Tibial nerve (tissue), 4 donors: Measurements from ENCODE around the gene TAS2R1. TPM values are rescaled to one million over a fixed set of nuclear protein-coding genes. Genes with fewer than 3 reads are reported as not detected.

Experiments used
- DNase-seq, 2 donors: peaks; one replicate each; pipeline ENCODE4 v3.0.0-alpha.2; 2019; ENCODE audit warnings: low spot score in 2 of 2
- H3K27ac ChIP-seq, 4 donors: fragments of 200-600 bp; sonication (generic) in 3 of 4; one replicate each; pipeline ENCODE4 v1.5.1; 2017 to 2019; ENCODE audit warnings: mild to moderate bottlenecking in 1 of 4
- H3K27me3 ChIP-seq, 2 donors: fragments of 200-600 bp; sonication (generic) in 1 of 2; one replicate each; pipeline versions ENCODE4 v1.5.1 to v1.6.0; 2017 to 2019
- H3K36me3 ChIP-seq, 3 donors: fragments of 200-600 bp; sonication (generic); one replicate each; pipeline ENCODE4 v1.5.1; 2018 to 2019
- H3K4me1 ChIP-seq, 4 donors: fragments of 200-600 bp; sonication (generic) in 3 of 4; one replicate each; pipeline ENCODE4 v1.5.1; 2017 to 2019
- H3K4me3 ChIP-seq, 4 donors: fragments of 200-600 bp; sonication (generic) in 3 of 4; one replicate each; pipeline ENCODE4 v1.5.1; 2017 to 2019; ENCODE audit warnings: mild to moderate bottlenecking in 1 of 4, moderate library complexity in 1 of 4
- H3K9me3 ChIP-seq, 4 donors: fragments of 200-600 bp; sonication (generic) in 3 of 4; one replicate each; pipeline ENCODE4 v1.5.1; 2017 to 2019
- CTCF ChIP-seq, 5 experiments: fragments of 200-600 bp in 3 of 5; fragments of 450-650 bp in 2 of 5; sonication (generic) in 3 of 5; IDR thresholded peaks; one replicate each; pipeline ENCODE4 v1.5.1; 2016 to 2019; ENCODE audit warnings: antibody characterized with exemption in 5 of 5, mild to moderate bottlenecking in 3 of 5, moderate library complexity in 2 of 5
- EP300 ChIP-seq, 2 donors: sonication (generic); formaldehyde crosslinking; IDR thresholded peaks; one replicate each; pipeline ENCODE4 v1.6.1; 2017; ENCODE audit warnings: antibody characterized with exemption in 2 of 2, mild to moderate bottlenecking in 1 of 2
- POLR2A ChIP-seq, 2 donors: fragments of 450-650 bp; IDR thresholded peaks; one replicate each; pipeline ENCODE4 v1.6.1; 2017; ENCODE audit warnings: antibody characterized with exemption in 2 of 2, mild to moderate bottlenecking in 2 of 2, moderate library complexity in 2 of 2
- WGBS, 2 donors: methylation state at CpG; one replicate each; pipeline ENCODE4 v1.1.5; 2018; 5-methylcytosine and 5-hydroxymethylcytosine counted together
- total RNA-seq, 4 donors: library from RNA; depleted of rRNA; stranded (reverse); fragments of >200 nt; gene quantifications; one replicate each; pipeline ENCODE4 v1.1.0, GENCODE V29; 2016

Gene TAS2R1, protein sequence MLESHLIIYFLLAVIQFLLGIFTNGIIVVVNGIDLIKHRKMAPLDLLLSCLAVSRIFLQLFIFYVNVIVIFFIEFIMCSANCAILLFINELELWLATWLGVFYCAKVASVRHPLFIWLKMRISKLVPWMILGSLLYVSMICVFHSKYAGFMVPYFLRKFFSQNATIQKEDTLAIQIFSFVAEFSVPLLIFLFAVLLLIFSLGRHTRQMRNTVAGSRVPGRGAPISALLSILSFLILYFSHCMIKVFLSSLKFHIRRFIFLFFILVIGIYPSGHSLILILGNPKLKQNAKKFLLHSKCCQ
- total RNA-seq: not detected

- peaks cover 0 to 14% (median 3%) of the 10 kb centered on the region in 4 donors for H3K9me3 ChIP-seq
- H3K4me3 ChIP-seq: no peak within 1 kb of the TSS
- no peak for TF ChIP-seq POLR2A (IDR thresholded peaks at IDR 0.05)
- no peak for TF ChIP-seq EP300 (IDR thresholded peaks at IDR 0.05)
- no peak within 1 kb of the TSS for H3K27ac ChIP-seq
- 87 to 100% methylated on average over 1 of the region's 1 CpG for WGBS, 2 donors
- H3K36me3 ChIP-seq: no peaks in the 10 kb centered on the region
- DNase-seq: no peak
- no peaks in the 10 kb centered on the region for H3K27me3 ChIP-seq
- H3K4me1 ChIP-seq: no peaks in the 10 kb centered on the region
Observed at GRCh38 chr5:9630251-9630650, at the start of gene TAS2R1. Gene TAS2R1 (minus strand): TSS chr5:9630351. CDS start chr5:9630032, 319 bp downstream.

DNA sequence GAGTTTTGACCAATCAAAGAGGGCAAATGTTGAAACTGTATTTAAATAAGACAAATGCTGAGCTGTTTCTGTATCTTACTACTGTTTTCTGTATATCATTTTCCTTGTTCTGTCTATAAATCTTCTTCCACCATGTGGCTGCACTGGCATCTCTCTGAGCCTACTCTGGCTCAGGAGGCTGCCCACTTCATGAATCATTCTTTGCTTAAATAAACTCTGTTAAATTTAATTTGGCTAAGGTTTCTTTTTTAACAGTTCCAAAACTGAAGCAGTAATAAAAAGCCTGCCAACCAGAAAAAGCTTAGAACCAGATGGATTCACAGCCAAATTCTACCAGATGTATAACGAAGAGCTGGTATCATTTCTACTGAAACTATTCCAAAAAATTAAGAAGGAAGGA is 40.2 kb upstream of the TAS2R1 start:
- Histone ChIP-seq H3K4me1 (no peaks in the 10 kb centered on the region), H3K27ac (no peak overlapping the region), H3K9me3 (peaks cover 0 to 20% (median 0%) of the 10 kb centered on the region in 4 donors), H3K27me3 (no peaks in the 10 kb centered on the region), H3K36me3 (no peaks in the 10 kb centered on the region), H3K4me3 (no peak overlapping the region)
- WGBS, 2 donors: 0% methylated on average over 1 of the region's 1 CpG
- TF ChIP-seq EP300 (IDR thresholded peaks at IDR 0.05) (no peak), CTCF (IDR thresholded peaks at IDR 0.05) (no peak), POLR2A (IDR thresholded peaks at IDR 0.05) (no peak)
- DNase-seq: no peak

- no peak for DNase-seq
- WGBS, 2 donors: 44 to 46% methylated on average over 2 of the region's 2 CpGs
- H3K9me3 ChIP-seq: peaks cover 0 to 20% (median 0%) of the 10 kb centered on the region in 4 donors
- no peaks in the 10 kb centered on the region for H3K27me3 ChIP-seq
- H3K4me1 ChIP-seq: no peaks in the 10 kb centered on the region
- TF ChIP-seq EP300 (IDR thresholded peaks at IDR 0.05) (no peak), POLR2A (IDR thresholded peaks at IDR 0.05) (no peak), CTCF (IDR thresholded peaks at IDR 0.05) (no peak)
- no peaks in the 10 kb centered on the region for H3K36me3 ChIP-seq
- H3K4me3 ChIP-seq: no peak overlapping the region
- H3K27ac ChIP-seq: no peak overlapping the region
Observed at GRCh38 chr5:9667906-9668305, 37.8 kb upstream of the TAS2R1 start.

DNA sequence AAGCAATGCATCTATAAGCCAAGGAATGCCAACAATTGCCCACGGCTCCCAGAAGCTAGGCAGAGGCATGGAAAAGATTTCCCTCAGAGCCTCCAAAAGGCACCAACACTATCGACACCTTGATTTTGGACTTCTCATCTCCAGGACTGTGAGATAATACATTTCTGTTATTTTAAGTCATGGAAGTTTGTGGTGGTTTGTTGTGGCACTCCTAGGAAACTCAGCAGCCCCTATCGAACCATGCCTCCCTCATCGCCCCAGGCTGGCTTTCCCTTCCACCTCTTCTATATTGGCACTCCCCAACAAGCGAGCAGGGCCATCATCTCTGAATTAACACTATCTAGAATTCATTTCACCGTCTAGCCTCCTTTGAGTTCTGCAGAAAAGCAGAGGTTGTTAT is 33.7 kb upstream of the TAS2R1 start:
- H3K4me1 ChIP-seq: no peaks in the 10 kb centered on the region
- no peaks in the 10 kb centered on the region for H3K36me3 ChIP-seq
- H3K27ac ChIP-seq: no peak overlapping the region
- 92% methylated on average over 6 of the region's 6 CpGs for WGBS, 2 donors
- TF ChIP-seq EP300 (IDR thresholded peaks at IDR 0.05): no peak
- TF ChIP-seq CTCF (IDR thresholded peaks at IDR 0.05): no peak
- TF ChIP-seq POLR2A (IDR thresholded peaks at IDR 0.05): no peak
- H3K9me3 ChIP-seq: peaks cover 0 to 11% (median 0%) of the 10 kb centered on the region in 4 donors
- DNase-seq: no peak
- H3K27me3 ChIP-seq: no peaks in the 10 kb centered on the region
- no peak overlapping the region for H3K4me3 ChIP-seq

DNA sequence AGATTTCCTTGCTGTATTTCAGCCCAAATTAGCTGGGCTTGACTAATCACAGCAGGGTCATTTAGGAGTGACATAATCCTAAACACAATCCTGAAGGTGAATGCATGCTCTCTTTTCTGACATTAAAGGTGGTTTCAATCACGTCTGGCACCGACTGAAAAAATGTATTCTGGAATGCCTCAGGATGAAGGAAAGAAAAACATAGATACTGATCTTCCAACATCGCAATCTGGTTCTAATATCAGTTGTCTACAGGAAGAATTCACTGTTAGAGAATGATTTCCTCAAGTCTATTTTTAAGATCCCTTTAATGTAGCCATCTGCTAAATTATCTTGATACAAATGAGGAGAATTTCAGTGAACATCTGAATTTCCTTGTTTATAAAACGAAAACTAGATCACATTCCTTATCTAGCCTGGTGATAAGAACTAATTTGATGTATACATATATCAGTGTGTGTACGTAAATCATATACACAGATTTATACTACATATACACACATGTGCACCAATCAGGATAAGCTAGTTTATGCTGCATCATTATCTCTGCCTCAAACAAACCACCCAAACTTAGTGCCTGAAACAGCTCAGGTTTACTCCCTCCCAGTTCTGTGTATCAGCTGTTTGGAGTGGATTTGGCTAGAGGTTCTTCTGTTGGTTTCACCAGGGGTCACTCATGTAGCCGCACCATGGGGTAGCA is 31.3 kb upstream of the TAS2R1 start:
- Histone ChIP-seq H3K4me1 (no peaks in the 10 kb centered on the region), H3K36me3 (no peaks in the 10 kb centered on the region), H3K27me3 (no peaks in the 10 kb centered on the region), H3K27ac (no peak overlapping the region), H3K9me3 (peaks cover 0 to 6% (median 0%) of the 10 kb centered on the region in 4 donors), H3K4me3 (no peak overlapping the region)
- no peak for DNase-seq
- WGBS, 2 donors: 62 to 67% methylated on average over 6 of the region's 6 CpGs
- TF ChIP-seq EP300 (IDR thresholded peaks at IDR 0.05) (no peak), POLR2A (IDR thresholded peaks at IDR 0.05) (no peak), CTCF (IDR thresholded peaks at IDR 0.05) (no peak)
